Measurements from ENCODE around the gene PDSS2.

The PDSS2 gene

GRCh38 chr6:107154801-107155160 is 304.6 kb downstream of the PDSS2 start:
- H3K9me3 ChIP-seq = no peaks in the 10 kb centered on the region
- H3K4me3 ChIP-seq (ENCODE audit: low read depth in 1 of 2, low read length in 1 of 2) = no peak overlapping the region
- no peaks in the 10 kb centered on the region for H3K4me1 ChIP-seq (ENCODE audit: control insufficient read depth in 1 of 2, insufficient read depth in 1 of 2, low read depth in 1 of 2, low read length in 1 of 2)
- no peak overlapping the region for H3K27ac ChIP-seq
- no peaks in the 10 kb centered on the region for H3K36me3 ChIP-seq
- no peaks in the 10 kb centered on the region for H3K27me3 ChIP-seq
- TF ChIP-seq, protein P1, sequence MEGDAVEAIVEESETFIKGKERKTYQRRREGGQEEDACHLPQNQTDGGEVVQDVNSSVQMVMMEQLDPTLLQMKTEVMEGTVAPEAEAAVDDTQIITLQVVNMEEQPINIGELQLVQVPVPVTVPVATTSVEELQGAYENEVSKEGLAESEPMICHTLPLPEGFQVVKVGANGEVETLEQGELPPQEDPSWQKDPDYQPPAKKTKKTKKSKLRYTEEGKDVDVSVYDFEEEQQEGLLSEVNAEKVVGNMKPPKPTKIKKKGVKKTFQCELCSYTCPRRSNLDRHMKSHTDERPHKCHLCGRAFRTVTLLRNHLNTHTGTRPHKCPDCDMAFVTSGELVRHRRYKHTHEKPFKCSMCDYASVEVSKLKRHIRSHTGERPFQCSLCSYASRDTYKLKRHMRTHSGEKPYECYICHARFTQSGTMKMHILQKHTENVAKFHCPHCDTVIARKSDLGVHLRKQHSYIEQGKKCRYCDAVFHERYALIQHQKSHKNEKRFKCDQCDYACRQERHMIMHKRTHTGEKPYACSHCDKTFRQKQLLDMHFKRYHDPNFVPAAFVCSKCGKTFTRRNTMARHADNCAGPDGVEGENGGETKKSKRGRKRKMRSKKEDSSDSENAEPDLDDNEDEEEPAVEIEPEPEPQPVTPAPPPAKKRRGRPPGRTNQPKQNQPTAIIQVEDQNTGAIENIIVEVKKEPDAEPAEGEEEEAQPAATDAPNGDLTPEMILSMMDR (IDR thresholded peaks at IDR 0.05) = no peak

GRCh38 chr6:107154131-107154800 is 305.1 kb downstream of the PDSS2 start:
- TF ChIP-seq, protein P1 (IDR thresholded peaks at IDR 0.05) = no peak
- no peaks in the 10 kb centered on the region for H3K36me3 ChIP-seq
- no peak overlapping the region for H3K4me3 ChIP-seq (ENCODE audit: low read depth in 1 of 2, low read length in 1 of 2)
- no peaks in the 10 kb centered on the region for H3K27me3 ChIP-seq
- no peaks in the 10 kb centered on the region for H3K9me3 ChIP-seq
- no peak overlapping the region for H3K27ac ChIP-seq
- no peaks in the 10 kb centered on the region for H3K4me1 ChIP-seq (ENCODE audit: control insufficient read depth in 1 of 2, insufficient read depth in 1 of 2, low read depth in 1 of 2, low read length in 1 of 2)

- H3K36me3 ChIP-seq = no peaks in the 10 kb centered on the region
- H3K4me3 ChIP-seq (ENCODE audit: low read depth in 1 of 2, low read length in 1 of 2) = no peak overlapping the region
- TF ChIP-seq, protein P1 (IDR thresholded peaks at IDR 0.05) = no peak
- no peaks in the 10 kb centered on the region for H3K27me3 ChIP-seq
- H3K4me1 ChIP-seq (ENCODE audit: control insufficient read depth in 1 of 2, insufficient read depth in 1 of 2, low read depth in 1 of 2, low read length in 1 of 2) = no peaks in the 10 kb centered on the region
- no peaks in the 10 kb centered on the region for H3K9me3 ChIP-seq
- no peak overlapping the region for H3K27ac ChIP-seq
Observed at GRCh38 chr6:107152638-107153430, 306.5 kb downstream of the PDSS2 start.

- TF ChIP-seq, protein P1 (IDR thresholded peaks at IDR 0.05) = no peak
- Histone ChIP-seq H3K4me3 (ENCODE audit: low read depth in 1 of 2, low read length in 1 of 2) (no peak overlapping the region), H3K9me3 (no peaks in the 10 kb centered on the region), H3K4me1 (ENCODE audit: control insufficient read depth in 1 of 2, insufficient read depth in 1 of 2, low read depth in 1 of 2, low read length in 1 of 2) (no peaks in the 10 kb centered on the region), H3K27me3 (no peaks in the 10 kb centered on the region), H3K36me3 (no peaks in the 10 kb centered on the region), H3K27ac (no peak overlapping the region)
Observed at GRCh38 chr6:107144666-107145065, 314.7 kb downstream of the PDSS2 start.

- Histone ChIP-seq H3K4me1 (ENCODE audit: control insufficient read depth in 1 of 2, insufficient read depth in 1 of 2, low read depth in 1 of 2, low read length in 1 of 2) (no peaks in the 10 kb centered on the region), H3K27me3 (no peaks in the 10 kb centered on the region), H3K27ac (no peak overlapping the region), H3K4me3 (ENCODE audit: low read depth in 1 of 2, low read length in 1 of 2) (no peak overlapping the region), H3K36me3 (no peaks in the 10 kb centered on the region), H3K9me3 (no peaks in the 10 kb centered on the region)
- TF ChIP-seq, protein P1 (IDR thresholded peaks at IDR 0.05) = no peak
Observed at GRCh38 chr6:107144014-107144413, 315.4 kb downstream of the PDSS2 start.

Data from neutrophil (primary cell).